Measurements from ENCODE around the gene OR2T27. TPM values are rescaled to one million over a fixed set of nuclear protein-coding genes. Genes with fewer than 3 reads are reported as not detected.

The OR2T27 gene
- total and polyA plus RNA-seq, 2 of the 4 experiments (the other 2 are of a cell fraction), result not detected

DNA sequence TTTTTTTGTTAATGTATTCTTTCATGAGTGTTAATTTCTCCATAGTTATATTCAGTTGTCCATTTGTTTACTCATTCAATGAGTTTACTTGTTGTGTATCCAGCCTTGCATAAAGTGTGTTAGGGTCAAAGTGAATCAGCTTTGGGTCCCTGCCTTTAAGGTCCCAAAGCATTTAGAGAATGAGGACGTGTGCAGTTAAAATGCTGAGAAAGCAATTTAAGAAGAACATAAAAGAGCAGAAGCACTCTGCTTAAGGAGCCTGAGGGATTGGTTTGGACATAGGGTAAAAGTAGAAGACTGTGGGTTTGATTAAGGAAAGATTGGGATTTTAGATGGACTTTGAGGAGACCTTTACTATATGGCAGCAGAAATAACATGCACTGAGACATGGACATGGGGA lies 43.8 kb upstream of the OR2T27 start:
- Histone ChIP-seq H3K23ac (ENCODE audit: low read depth, low read length) (no peak overlapping the region), H3K27ac (ENCODE audit: insufficient read depth, low read length) (no peak overlapping the region), H3K36me3 (ENCODE audit: control insufficient read depth, insufficient read depth, low read length) (no peaks in the 10 kb centered on the region), H3K14ac (replicated peaks; ENCODE audit: low read depth, low read length) (no peak overlapping the region), H2AK5ac (ENCODE audit: low read depth, low read length) (no peak overlapping the region), H2AK9ac (replicated peaks; ENCODE audit: low read depth, low read length, poor library complexity) (no peak overlapping the region), H3K4me3 (ENCODE audit: insufficient read depth, low read depth, low read length) (no peak overlapping the region), H2BK120ac (ENCODE audit: low read depth, low read length) (no peak overlapping the region), H2BK15ac (ENCODE audit: low read depth, low read length) (no peak overlapping the region), H3K9me1 (ENCODE audit: insufficient read depth, low read length) (no peaks in the 10 kb centered on the region), H3K4me2 (ENCODE audit: low read depth, low read length) (no peak overlapping the region), H3K4ac (ENCODE audit: low read depth, low read length) (no peak overlapping the region), H3K9ac (ENCODE audit: low read depth, low read length) (no peak overlapping the region), H3K79me1 (ENCODE audit: low read depth in 1 of 2, low read length in 2 of 2) (no peaks in the 10 kb centered on the region), H2AFZ (replicated peaks; ENCODE audit: low read length, poor library complexity) (no peak overlapping the region), H4K91ac (ENCODE audit: insufficient read depth, low read depth, low read length) (no peak overlapping the region), H2BK20ac (ENCODE audit: low read depth, low read length) (no peak overlapping the region), H3K4me1 (ENCODE audit: control insufficient read depth, insufficient read depth, low read length) (no peaks in the 10 kb centered on the region), H4K20me1 (ENCODE audit: insufficient read depth, low read length) (no peaks in the 10 kb centered on the region), H3K56ac (ENCODE audit: extremely low read depth, insufficient read depth, low read length) (no peak overlapping the region), H3K9me3 (ENCODE audit: control insufficient read depth, insufficient read depth, low read length) (peaks cover 19% of the 10 kb centered on the region), H4K5ac (ENCODE audit: low read depth, low read length) (no peak overlapping the region), H3K18ac (ENCODE audit: low read depth, low read length) (no peak overlapping the region), H3K27me3 (ENCODE audit: control insufficient read depth, insufficient read depth, low read length) (no peaks in the 10 kb centered on the region), H4K8ac (ENCODE audit: low read depth in 2 of 2, low read length in 2 of 2) (no peak overlapping the region), H2BK5ac (ENCODE audit: low read depth, low read length, poor library complexity, severe bottlenecking) (no peak overlapping the region)
- in situ Hi-C loops (cut with MboI; ENCODE audit: low sequenced_read_pairs), result no loop called here
- intact Hi-C loops (cut with micrococcal nuclease), result no loop called here
- ATAC-seq (ENCODE audit: low read depth) (no peak), DNase-seq (no peak)
- CTCF ChIA-PET, result no interaction called here
- BruUV-seq (replicated peaks), result no TSS peak
- no CpG with 5 or more reads among the region's 1 CpG for WGBS, 2 experiments (ENCODE audit: extremely low coverage in 2 of 2, insufficient read length in 1 of 2)
- TF ChIP-seq MAFK (IDR thresholded peaks at IDR 0.05; ENCODE audit: low read depth, low read length) (peak; percentile 59), SMC3 (IDR thresholded peaks at IDR 0.05; ENCODE audit: low read depth, low read length) (no peak)
- dilution Hi-C loops (cut with HindIII; ENCODE audit: low sequenced_read_pairs, unreplicated experiment), result no loop called here
- POLR2A ChIA-PET (ENCODE audit: unreplicated experiment), result no interaction called here

Data from IMR-90 (cell line).